Activated CD8-positive, alpha-beta memory T cell treated with anti-CD3 and anti-CD28 coated beads, Interleukin-2, amount 50 U/mL, for 1 hour (primary cell): ENCODE measurements around the gene CDSN.
"Not testable (repeated sequence)": the region's sequence is repeated elsewhere in the genome, so short reads cannot be mapped to it uniquely, and the experiment has no call there.

Experiments
- DNase-seq: peaks from one replicate; pipeline ENCODE4 v3.0.0-alpha.2; 2020; ENCODE audit errors: extremely low read depth

Gene CDSN

DNA sequence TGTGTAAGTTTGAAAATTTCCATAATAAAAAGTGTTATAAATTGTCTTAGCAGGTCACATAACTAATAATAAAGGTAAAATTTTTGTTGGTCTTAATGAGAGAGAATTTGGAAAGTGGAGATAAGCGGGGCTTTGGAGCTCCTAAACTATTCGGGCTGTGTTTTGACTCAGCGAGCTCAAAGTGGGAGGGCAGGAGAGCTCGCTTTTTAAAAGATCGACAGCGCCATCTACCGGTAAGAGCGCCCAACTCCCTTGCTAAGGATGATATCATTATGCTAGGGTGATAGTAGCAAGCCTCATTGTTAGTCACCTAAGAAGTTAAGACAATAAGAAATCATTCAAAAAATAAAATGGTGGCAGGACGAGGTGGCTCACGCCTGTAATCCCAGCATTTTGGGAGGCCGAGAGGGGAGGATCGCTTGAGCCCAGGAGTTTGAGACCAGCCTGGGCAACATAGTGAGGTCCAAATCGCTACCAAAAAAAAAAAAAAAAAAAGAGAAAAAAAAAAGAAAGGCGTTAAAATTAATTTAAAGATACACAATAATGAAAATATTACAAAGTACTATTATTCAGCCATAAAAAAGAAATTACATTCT, 32.7 kb downstream of the CDSN start:
- DNase-seq = peak; percentile 66

DNA sequence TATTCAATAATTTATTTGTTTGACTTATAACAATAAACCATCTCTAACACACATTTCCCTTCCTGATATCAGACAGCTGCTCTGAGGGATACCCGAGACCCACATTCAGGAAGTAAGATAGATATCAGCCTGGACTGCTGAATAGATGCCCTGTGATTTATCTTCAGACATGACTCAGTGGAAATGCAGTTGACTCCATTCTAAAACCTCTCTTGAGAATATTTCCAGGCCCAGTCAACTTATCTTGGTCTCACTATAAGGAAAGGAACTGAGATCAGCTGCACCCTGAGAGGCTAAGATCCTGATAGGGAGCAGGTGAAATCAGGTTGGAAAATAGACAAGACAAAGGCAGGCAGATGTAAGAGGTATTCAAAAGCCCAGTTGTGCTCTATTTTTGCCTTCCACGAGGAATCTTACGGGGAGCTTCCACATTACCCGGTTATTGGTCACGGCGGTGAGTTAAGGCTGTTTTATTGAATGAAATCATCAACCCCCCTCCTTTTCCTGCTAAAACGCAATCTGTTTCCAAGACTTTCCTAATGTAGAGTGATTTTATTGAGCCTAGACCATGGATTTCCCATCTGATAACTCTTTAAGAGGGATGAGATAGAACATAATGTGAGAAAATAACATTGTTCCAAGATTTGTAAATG, 33.3 kb downstream of the CDSN start:
- DNase-seq = no peak

DNA sequence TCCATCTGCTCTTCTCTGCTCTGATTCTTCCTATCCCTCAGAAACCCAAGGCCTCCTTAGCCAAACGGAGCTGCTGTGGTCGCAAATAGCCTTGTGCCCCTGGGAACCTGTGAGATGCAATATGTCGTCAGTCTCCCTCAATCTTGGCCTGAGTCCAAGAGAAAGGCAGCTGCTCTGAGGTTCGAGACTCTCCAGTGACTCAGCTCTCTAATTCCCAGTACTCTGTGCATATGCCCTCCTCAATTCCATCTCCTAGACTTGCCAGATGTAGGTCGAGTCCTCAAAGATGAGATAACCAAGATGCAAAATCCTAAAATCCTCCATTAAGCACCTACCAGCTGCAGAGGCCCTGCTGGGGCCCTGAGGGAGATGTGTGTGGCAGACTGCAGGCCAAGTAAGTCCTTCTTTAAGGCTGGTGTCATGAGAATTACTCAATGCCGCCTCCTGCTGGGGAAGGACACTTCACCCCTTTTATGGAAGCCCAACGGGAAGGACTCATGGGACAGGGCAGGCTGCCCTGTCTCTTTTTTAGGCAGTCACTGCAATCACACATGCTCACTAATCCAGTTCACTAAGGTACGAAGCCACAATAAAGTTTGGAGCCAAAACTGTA, 36.4 kb downstream of the CDSN start:
- DNase-seq = no peak

DNA sequence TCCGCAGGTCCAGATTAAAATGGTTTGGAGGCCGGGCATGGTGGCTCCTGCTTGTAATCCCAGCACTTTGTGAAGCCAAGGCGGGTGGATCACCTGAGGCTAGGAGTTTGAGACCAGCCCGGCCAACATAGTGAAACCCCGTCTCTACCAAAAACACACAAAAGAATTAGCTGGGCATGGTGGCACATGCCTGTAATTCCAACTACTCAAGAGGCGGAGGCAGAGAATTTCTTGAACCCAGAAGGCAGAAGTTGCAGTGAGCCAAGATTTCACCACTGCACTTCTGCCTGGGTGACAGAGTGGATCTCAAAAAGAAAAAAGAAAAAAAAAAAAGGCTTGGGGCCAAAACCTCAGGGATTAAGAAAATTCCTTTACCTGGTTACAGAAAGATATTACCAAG, 38.4 kb downstream of the CDSN start:
- DNase-seq = no peak

DNA sequence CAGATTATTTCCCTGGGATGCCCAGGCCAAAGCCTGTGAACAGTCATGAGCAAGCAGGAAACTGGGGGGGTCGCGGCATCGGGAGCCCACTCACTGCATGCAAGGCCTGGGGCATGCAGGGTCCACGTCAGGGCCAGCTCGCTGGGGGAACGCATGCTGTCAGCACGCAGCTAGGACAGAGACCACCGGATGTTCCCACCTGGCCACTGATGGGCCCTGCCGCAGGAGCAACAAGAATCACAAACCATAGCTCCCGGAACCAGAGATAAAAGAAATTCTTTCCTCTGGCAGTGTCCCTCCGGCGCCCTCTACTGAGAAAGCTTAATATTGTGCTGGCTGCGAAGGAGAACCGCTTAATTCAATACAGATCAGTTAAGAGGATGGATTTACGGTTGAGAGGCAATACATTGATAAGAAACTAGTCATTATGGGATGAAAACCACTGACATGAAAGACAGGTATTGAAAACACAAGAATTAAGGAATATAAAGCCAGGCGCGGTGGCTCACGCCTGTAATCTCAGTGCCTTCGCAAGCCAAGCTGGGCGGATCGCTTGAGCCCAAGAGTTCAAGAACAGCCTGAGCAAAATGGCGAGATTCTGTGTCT, 40.5 kb downstream of the CDSN start:
- DNase-seq = peak; percentile 33

DNA sequence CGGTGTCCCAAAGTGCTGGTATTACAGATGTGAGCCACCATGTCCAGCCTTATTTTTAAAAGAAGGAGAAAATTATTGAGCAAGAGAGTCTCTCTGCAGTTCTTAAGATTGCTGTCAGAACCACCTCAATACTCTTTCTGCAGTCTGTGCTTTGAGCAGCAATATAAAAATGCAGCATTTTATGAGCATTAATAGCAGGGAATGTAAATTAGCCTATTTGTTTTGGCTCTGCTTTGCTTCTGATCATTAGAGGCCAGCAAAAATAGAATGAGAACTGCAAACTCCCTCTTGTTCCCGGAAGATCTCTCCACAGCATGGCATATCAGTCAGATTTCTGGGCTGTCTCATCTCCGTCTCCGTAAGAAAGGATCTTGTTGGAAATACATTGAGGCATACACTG, 43.6 kb downstream of the CDSN start:
- no peak for DNase-seq

DNA sequence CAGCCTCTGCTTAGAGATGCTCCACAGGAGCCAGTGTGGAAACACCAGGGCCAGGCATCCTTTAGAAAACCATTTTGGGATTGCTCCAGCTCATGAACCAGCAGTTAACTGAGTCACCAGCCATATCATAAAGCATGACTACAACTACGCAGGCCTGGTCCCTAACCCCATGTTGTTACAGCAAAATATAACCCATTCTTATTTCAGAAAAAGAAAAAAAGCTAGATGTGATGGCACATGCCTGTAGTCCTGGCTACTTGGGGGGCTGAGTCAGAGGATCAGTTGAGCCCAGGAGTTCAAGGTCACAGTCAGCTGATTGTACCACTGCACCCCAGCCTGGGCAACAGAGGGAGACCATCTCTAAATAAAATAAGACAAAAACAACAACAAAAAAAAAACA, 44.7 kb downstream of the CDSN start:
- no peak for DNase-seq

DNA sequence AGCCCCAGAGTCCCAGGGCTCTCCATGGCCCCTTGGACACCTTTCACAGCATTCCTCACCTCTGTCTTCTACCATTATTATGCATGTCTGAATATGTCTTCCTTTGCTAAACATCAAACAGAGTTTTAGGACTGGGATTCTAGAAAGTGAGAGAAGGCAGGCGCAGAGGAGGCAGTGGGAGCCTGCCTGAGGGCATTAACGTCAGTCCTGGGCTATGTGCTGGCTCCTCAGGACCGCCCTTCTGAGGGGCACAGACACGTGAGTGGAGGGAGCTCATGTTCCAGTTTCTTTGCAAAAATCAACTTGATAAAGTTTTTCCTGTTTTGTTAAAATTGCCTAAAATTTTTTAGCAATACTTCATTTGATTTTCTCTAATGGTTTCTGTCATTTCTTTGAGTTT, 45.8 kb downstream of the CDSN start:
- no peak for DNase-seq

DNA sequence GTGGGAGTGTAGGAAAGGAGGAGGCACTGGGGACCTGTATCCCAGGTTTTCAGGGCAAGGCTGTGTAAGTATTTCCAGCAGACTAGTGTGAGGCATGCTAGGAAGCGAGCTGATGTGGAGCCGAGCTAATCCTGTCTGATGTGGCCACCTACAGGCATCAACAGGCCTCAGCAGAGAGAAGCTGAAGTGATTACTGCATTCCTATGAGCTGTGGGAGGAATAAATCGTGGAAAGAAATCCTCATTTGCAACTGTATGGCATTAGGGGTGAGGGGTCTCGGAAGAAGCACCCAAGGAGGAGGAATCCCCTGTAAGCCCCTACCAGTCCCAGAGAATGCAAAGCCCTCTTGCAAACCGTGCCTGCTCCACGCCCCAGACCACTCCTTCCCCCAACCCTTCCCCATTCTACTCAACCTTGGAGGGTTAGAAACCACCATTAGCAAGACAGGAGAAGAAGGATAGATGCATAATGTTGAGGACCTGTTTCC, 49.5 kb downstream of the CDSN start:
- DNase-seq = no peak

DNA sequence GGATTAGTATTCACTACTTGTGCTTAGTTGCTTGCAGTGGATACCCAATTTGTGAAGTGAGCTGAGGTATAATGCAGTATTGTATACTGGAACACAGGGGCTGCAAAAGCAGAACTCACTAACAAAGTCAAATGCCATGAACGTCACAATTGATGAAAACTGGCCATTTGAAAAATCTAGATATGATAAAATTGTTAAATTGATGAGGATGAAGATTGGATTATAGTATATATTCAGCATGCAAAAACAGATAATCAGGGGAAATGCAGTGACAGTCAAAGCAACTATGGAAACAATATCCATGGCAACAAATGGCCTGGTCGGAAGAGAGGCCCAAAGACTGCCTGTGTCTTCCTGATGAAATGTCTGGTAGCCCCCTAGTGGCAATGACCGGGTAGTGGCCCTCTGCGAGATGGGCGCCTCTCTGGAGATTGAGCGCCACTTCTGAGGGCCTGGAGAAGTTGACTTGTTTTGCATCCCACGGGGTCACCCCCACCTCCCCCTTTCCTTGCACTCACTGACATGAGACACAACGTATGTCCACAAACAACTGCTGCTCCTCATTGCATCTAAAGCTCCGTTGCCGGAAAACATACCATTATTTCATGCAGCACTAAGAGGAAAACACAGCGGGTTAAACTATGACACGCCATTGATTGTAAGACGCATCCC, 51.4 kb downstream of the CDSN start:
- peak; percentile 27 for DNase-seq

DNA sequence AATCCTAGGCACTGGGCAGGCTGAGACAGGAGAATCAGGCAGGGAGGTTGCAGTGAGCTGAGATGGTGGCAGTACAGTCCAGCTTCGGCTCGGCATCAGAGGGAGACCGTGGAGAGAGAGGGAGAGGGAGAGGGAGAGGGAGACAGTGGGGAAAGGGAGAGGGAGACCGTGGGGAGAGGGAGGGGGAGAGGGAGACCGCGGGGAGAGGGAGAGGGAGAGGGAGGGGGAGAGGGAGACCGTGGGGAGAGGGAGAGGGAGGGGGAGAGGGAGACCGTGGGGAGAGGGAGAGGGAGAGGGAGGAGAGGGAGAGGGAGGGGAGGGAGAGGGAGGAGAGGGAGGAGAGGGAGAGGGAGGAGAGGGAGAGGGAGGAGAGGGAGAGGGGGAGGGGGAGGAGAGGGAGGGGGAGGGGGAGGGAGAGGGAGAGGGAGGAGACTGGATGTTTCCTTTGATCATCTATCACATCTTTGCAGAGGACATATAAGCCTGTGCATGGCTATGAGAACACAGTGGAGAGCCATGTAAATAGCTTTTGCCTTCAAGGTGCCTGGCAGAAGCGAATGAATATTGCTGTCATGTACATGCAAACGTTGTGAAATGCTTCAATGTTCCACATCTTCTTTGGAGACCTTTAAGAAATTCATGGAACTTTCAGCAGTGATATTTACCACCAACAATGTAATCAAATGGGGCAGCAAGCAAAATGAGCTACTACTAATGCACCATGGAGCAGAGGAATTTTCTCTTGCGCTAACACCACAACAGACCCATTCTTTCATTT, 52.2 kb downstream of the CDSN start:
- not testable (repeated sequence) for DNase-seq

DNA sequence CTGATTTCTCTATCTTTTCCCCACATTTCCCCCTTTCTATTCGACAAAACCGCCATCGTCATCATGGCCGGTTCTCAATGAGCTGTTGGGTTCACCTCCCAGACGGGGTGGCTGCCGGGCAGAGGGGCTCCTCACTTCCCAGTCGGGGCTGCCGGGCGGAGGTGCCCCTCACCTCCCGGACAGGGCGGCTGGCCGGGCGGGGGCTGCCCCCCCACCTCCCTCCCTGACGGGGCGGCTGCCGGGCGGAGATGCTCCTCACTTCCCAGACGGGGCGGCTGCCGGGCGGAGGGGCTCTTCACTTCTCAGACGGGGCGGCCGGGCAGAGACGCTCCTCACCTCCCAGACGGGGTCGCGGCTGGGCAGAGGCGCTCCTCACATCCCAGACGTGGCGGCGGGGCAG, 53.2 kb downstream of the CDSN start:
- not testable (repeated sequence) for DNase-seq

DNA sequence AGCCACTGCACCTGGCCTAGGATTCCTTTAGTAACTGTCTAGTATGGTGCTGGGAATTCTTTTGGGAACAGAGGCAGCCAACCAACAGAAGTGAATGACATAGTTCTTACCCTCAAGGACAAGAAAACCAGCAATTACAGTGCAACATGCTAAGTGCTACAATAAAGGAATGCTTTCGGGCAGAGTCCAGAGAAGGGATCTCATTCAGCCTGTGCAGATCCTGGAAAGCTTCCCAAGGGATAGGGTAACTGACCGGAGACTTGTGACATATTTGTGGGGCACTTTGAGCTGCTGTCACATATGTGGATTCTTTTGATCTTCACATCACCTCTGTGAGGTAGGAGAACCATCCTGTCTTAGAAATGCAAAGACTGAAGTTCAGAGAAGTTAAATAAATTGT, 54.7 kb downstream of the CDSN start:
- DNase-seq = no peak
